ENCODE measurements around the gene RAB8A.
"Not testable (repeated sequence)": the region's sequence is repeated elsewhere in the genome, so short reads cannot be mapped to it uniquely, and the experiment has no call there.

Gene RAB8A

DNA sequence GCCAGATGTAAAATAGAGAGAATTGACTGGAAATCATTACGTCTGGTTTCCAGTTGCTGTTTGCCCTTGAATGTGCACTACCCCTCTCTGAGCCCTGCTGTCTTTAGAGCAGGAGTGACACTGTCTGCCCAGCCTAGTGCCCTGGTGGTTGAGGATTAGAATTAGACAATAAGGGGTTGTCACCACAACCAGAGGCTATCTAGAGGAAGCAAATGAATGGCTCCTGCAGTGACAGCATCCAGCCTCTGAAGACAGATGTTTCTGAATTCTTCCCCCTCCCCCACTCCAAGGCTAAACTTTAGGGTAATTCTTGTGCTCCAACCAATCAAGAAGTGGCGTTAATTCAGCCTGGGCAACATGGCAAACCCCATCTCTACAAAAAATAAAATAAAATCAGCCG, 2.0 kb downstream of the RAB8A start:
- no peak for DNase-seq

DNA sequence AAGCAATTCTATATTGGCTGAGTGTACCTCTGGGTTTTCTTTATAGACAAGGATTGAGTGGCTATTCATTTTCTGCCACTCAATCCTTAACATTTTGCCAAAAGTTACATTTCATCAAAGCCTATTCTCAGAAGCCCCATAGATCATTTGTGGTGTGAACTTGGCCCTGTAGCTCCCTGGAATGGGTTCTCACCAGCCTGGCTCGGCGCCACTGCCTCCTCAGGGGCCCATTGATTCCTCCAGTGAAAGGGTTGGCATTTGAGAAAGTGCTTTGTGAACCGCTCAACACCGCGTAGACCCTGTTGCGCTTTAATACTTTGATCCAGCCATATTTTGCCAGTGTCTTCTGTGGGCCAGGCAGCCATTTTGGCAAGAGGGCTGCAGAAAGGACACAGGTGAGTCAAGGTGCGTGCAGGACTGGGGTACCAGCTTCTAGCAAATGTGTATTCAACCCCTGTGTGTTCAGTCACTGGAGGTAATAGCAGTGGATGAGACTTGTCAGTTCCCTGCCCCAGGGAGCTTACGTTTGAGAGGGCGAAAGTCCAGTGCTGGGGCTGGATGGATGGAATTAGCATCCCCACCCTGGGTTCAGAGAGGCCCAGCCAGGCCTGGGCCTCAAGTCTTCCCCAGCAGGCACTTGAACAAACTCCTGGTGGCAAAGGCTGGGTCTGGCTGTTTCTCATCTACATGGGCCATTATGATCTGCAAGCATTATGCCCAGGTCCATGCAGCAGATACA, 3.8 kb downstream of the RAB8A start:
- no peak for DNase-seq

DNA sequence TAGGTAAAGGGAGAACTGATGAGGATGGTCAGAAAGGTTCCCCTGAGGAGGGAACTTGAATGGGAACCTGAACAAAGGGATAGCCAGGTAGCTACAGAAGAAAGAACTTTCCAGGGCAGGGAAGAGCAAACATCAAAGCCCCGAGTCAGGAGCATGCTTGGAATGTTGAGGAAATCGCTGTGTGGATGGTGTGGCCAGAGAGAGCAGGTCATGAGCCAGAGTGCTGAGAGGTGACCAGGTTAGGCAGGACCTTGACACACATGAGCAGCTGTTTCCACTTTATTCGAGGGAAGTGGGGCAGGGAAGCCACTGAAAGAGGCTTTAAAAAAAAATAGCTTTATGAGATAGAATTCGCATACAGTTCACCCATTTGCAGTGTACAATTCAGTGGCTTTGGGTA, 4.4 kb downstream of the RAB8A start:
- DNase-seq = no peak

DNA sequence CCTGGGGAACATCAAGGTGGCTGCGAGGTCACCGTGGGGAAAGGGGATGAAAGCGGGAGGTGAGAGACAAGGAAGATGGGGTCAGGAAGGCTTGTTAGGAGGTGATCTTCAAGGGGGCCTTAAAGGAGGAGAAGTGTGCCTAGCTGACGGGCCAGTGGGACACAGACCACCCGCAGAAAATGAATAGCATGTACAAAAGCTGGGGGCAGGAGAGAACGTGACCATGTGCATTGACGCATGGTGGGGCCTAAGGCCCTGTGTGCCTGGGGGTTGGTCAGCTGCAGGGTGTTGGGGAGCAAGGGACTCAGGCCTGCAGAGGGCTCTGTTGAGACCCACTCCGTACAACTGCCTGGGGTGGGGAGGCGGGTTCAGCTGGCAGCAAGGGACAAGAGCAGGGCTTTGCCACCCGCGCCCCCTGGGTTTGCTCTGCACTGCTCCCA, 5.9 kb downstream of the RAB8A start:
- DNase-seq = no peak

DNA sequence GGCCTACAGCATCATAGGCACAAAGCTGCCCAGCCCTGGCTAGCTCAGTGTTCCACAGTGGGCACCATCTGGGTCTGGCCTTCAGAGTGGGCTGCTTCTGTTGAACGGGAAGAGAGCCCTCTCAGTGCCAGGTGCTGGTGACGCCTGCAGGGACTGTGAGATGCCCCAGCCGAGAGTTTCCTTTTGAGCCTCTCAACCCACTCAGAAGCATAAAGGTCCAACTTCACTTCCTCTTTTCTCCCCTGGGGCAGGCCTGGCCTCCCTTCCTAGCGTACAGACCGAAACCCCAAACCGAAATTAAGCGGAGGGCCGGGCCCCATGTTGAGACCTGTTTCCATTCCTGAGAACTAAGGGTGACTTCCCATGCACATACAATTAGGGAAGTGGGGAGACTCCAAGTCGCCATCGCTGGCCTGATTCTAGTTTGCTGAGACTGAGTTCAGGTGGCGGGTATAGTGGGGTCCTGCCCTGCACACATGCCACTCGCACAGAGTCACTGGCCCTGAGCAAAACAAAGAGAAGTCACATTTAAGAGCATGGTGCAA, 6.9 kb downstream of the RAB8A start:
- peak; percentile 18 for DNase-seq

- not testable (repeated sequence) for DNase-seq
These were observed 7.6 kb downstream of the RAB8A start for GRCh38 chr19:16119075-16119857.

DNA sequence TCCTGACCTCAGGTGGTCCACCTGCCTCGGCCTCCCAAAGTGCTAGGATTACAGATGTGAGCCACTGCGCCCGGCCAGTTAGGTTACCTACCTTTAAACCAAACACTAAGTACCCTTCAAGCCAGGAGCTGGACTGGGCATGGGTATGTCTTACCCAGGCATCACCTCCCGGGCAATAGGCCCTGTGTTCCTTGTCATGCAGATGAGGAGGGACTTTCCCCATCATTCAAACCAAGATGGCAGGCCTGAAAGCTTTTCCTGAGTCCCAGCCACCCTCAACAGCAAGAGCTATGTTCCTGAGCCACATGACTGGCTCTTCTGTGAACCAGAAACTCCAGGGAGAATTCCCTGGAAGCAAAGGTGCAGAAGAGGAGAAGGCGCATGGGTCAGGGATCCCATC, 9.5 kb downstream of the RAB8A start:
- DNase-seq = no peak

DNA sequence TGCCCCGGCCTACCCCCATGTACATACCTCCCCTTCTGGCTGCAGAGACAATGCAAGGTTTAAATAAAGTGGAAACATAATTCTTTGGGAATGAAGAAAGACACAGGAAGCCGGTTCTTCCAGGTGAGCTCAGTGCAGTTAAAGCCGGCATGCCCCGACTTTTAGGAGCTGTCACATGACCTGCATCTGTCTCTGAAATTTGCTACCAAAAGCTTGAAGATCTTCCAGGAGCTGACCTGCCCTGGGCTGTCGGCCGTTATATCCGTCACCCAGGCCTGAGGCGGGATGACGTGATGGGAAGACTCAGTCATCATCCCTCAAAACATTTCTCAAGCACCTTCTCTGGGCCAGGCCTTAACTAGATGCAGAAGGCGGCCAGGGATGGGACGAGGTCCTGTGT, 10.3 kb downstream of the RAB8A start:
- DNase-seq = no peak

DNA sequence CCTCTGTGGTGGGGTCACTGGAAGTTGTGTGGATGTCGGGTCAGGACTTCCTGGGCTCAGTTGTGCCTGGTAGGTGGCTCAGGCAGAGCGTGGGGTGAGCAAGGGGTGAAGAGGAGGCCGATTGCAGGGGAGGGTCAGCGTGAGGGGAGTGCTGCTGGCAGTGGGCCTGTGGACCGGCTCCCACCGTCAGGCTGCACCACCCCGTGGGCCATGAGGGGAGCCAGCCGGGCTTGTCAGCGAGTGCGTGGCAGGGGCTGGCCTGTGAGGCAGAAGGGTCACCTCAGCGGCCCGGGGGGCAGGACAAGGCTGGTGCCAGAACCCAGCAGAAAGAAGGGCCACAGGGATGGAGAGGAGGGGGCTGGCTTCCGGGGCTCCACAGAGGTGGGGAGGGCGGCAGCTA, 13.3 kb downstream of the RAB8A start:
- no peak for DNase-seq

GRCh38 chr19:16125737-16126495, 14.2 kb downstream of the RAB8A start:
- no peak for DNase-seq

DNA sequence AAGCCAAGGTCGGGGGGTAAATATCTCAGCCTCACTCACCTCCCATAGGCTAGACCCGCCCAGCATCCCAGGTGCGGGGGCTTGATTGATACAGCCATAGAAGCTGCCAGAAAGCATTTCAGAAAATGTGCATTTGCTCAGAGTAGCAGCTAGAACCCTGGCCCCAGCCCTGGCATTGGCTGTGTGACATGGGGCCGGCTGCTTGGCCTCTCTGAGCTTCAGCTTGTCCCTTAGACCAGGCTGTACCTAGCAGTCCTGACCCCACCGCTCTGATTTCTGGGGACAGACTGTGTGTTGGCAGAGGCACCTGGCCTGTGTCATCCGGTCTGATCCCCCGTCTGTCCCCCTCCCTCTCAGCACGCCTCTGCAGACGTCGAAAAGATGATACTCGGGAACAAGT, 15.4 kb downstream of the RAB8A start:
- DNase-seq = no peak

DNA sequence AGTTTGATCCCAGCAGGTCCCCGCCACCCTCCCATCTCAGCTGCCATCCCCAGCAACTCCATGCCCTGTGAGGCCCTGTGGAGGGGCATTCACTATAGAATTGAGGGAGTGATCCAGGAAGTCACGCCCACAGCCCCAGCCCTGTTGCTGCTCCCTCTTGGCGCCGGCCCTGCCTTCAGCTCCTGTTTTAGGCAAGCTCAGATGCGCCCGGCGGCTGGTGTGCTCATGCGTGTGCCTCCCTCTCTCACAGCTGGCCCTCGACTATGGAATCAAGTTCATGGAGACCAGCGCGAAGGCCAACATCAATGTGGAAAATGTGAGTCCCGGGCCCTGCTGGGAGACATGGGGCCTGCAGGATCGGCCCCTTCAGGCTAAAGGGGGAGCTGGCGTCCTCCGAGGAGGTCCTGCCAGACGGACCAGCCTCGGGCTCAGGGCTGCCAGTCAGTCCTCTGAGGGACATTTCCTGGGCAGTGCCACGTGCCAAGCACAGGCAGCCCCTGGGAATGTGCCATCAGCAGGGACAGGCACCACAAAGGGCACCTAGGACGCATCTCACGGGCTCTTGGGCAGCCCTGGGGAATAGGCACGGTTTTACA, 16.2 kb downstream of the RAB8A start:
- DNase-seq = no peak

- DNase-seq = no peak
These were observed 20.0 kb downstream of the RAB8A start for GRCh38 chr19:16131648-16132047.

DNA sequence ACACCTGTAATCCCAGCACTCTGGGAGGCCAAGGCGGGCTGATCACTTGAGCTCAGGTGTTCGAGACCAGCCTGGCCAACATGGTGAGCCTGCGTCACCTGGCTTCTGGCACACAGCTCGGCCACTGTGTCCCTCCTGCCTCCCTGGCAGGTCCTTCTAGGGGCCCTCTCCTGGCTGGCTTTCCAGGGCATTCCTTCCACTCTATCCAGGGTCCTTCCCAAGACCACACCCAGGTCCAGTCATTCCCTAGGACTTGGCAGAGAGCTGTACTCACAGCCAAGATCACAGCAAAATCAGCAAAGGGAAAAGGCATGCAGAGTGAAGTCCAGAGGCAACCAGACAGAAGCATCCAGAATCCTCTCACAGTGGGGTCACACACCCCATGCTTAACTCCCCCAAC, 22.1 kb downstream of the RAB8A start:
- DNase-seq = no peak

GRCh38 chr19:16134510-16134909, 22.8 kb downstream of the RAB8A start:
- DNase-seq = no peak

DNA sequence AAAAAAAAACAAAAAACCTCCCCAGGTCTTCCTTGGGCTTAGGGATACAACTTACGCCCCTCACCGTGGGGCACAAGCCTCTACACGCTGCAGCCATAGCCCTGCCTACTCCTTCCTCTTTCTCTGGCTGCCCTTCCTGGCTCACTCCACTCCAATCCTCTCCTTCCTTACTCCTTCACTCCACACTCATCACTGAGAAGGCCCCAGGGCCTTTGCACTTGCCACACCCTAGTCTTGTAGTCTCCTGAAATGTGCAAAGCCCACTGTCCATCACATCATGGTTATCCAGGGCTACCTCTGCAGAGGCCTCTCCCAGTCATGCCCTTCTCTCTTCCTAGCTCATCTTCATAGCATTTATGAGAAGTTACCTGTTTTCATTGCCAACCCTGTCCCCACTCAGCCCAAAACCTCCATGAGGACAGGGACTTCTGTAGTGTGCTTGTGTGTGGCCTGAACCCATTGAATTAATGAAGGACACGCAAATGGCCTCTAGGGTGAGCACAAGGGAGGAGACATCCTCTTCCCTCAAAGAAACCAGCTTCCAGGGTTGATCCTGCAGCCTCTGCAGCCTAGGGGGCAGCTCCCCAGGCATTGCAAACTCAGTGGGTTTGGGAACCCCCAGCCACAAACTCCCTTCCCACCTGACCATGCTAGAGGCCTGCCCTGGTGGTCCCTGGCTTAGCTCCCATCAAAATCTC, 23.9 kb downstream of the RAB8A start:
- no peak for DNase-seq

DNA sequence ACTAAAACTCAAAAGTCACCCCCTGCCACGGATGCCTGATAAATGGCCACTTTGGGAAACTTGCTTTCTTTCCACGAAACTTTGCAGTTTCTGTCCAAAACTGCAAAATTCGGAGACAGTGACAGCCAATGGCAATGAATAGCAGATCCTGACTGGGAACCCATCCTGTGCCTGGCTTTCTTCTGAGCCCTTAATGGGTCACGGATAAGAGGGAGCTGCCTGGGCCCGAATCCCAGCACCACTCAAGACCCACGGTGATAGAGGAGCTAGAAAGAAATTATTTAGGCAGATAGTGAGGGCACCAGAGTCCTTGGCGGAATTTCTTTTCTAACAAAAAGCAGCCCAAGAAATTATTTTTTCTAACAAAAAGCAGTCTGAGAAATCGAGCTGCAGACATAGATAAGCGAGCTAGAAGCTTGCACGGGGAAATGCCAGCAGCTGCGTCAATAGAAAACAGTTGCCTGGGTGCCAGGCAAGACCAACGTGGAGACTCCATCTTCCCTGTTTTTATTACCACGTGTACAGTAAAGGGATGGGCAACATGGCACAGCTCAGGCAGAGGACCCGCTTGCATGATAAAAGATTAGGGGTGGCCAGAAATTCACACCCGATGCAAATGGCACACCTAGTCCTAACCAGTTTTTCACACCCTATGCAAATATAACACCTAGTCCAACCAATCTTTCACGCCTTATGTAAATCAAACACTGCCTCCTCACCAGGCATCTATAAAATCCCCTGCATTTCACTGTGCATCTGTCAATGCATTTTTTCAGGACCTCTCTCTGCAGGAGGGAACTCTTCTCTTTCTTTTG, 24.7 kb downstream of the RAB8A start:
- DNase-seq = no peak

- DNase-seq = no peak
These were observed 28.1 kb downstream of the RAB8A start for GRCh38 chr19:16139752-16140151.

- DNase-seq = no peak
These were observed 29.4 kb downstream of the RAB8A start for GRCh38 chr19:16141043-16141442.

- DNase-seq = no peak
These were observed 30.4 kb downstream of the RAB8A start for GRCh38 chr19:16142032-16142580.

All from stimulated activated CD4-positive, alpha-beta T cell treated with anti-CD3 and anti-CD28 coated beads, Interleukin-12 subunit alpha, Interleukin-12 subunit beta, amount 100 ng/mL, for 4 hours (primary cell).